Measurements from ENCODE around the gene NFATC1.

DNA sequence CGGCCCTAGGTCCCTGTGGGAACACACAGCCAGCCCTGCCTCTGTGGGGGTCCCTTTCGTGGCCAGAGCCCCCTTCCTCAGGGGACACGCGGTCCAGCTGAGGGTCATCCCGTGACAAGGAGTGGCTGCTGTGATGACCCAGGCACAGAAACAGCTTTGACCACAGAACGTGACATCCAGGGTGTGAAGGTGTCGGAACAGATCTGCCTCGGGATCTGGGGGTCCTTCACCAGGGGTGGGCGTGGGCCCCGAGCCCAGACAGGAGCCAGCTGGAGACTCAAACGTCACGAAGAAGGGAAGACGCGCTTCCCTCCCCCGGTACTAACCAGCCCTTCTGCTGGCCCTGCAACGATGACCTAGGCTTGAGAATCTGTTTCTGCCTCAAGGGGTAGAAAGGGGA lies 75.9 kb downstream of the NFATC1 start:
- TF ChIP-seq, protein P1, sequence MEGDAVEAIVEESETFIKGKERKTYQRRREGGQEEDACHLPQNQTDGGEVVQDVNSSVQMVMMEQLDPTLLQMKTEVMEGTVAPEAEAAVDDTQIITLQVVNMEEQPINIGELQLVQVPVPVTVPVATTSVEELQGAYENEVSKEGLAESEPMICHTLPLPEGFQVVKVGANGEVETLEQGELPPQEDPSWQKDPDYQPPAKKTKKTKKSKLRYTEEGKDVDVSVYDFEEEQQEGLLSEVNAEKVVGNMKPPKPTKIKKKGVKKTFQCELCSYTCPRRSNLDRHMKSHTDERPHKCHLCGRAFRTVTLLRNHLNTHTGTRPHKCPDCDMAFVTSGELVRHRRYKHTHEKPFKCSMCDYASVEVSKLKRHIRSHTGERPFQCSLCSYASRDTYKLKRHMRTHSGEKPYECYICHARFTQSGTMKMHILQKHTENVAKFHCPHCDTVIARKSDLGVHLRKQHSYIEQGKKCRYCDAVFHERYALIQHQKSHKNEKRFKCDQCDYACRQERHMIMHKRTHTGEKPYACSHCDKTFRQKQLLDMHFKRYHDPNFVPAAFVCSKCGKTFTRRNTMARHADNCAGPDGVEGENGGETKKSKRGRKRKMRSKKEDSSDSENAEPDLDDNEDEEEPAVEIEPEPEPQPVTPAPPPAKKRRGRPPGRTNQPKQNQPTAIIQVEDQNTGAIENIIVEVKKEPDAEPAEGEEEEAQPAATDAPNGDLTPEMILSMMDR (IDR thresholded peaks at IDR 0.05) = no peak
- TF ChIP-seq POLR2A (IDR thresholded peaks at IDR 0.05) (no peak), EP300 (IDR thresholded peaks at IDR 0.05) (no peak)
